ENCODE data around the gene GRIK1. TPM values are rescaled to one million over a fixed set of nuclear protein-coding genes. Genes with fewer than 3 reads are reported as not detected.
A peak's percentile ranks its signal among the peaks of the same experiment; 100 is the strongest.

The GRIK1 gene
- total RNA-seq, 1 experiment from 2014 or later: not detected

GRCh38 chr21:29673096-29673610 is 266.6 kb downstream of the GRIK1 start:
- no peak for DNase-seq (ENCODE audit: low spot score)

GRCh38 chr21:29671728-29672127 is 268.1 kb downstream of the GRIK1 start:
- no peak for DNase-seq (ENCODE audit: low spot score)

GRCh38 chr21:29670228-29670627 is 269.6 kb downstream of the GRIK1 start:
- no peak for DNase-seq (ENCODE audit: low spot score)

GRCh38 chr21:29669416-29669815 is 270.4 kb downstream of the GRIK1 start:
- no peak for DNase-seq (ENCODE audit: low spot score)

- DNase-seq (ENCODE audit: low spot score): no peak
Measured at GRCh38 chr21:29667651-29668050, 272.1 kb downstream of the GRIK1 start.

GRCh38 chr21:29664615-29665014 is 275.2 kb downstream of the GRIK1 start:
- DNase-seq (ENCODE audit: low spot score): no peak

- DNase-seq (ENCODE audit: low spot score): no peak
Measured at GRCh38 chr21:29661672-29662442, 277.9 kb downstream of the GRIK1 start.

GRCh38 chr21:29660047-29660720 is 279.6 kb downstream of the GRIK1 start:
- no peak for DNase-seq (ENCODE audit: low spot score)

- no peak for DNase-seq (ENCODE audit: low spot score)
Measured at GRCh38 chr21:29658934-29659203, 280.9 kb downstream of the GRIK1 start.

GRCh38 chr21:29658177-29658933 is 281.4 kb downstream of the GRIK1 start:
- DNase-seq (ENCODE audit: low spot score): no peak

GRCh38 chr21:29657240-29657989 is 282.4 kb downstream of the GRIK1 start:
- no peak for DNase-seq (ENCODE audit: low spot score)

GRCh38 chr21:29656504-29657239 is 283.1 kb downstream of the GRIK1 start:
- DNase-seq (ENCODE audit: low spot score): peak; percentile 95

- no peak for DNase-seq (ENCODE audit: low spot score)
Measured at GRCh38 chr21:29655577-29655976, 284.2 kb downstream of the GRIK1 start.

GRCh38 chr21:29654855-29655254 is 284.9 kb downstream of the GRIK1 start:
- DNase-seq (ENCODE audit: low spot score): no peak

GRCh38 chr21:29654203-29654602 is 285.6 kb downstream of the GRIK1 start:
- no peak for DNase-seq (ENCODE audit: low spot score)

GRCh38 chr21:29650523-29651022 is 289.2 kb downstream of the GRIK1 start:
- DNase-seq (ENCODE audit: low spot score): no peak

- DNase-seq (ENCODE audit: low spot score): no peak
Measured at GRCh38 chr21:29649406-29649814, 290.4 kb downstream of the GRIK1 start.

GRCh38 chr21:29648710-29649240 is 291.0 kb downstream of the GRIK1 start:
- DNase-seq (ENCODE audit: low spot score): no peak

- DNase-seq (ENCODE audit: low spot score): no peak
Measured at GRCh38 chr21:29647353-29647781, 292.4 kb downstream of the GRIK1 start.

- DNase-seq (ENCODE audit: low spot score): no peak
Measured at GRCh38 chr21:29645666-29646553, 293.9 kb downstream of the GRIK1 start.
